Left colon (tissue), 2 donors: ENCODE measurements around the gene PHF23. TPM values are rescaled to one million over a fixed set of nuclear protein-coding genes. Genes with fewer than 3 reads are reported as not detected.
"Not testable (repeated sequence)": the region's sequence is repeated elsewhere in the genome, so short reads cannot be mapped to it uniquely, and the experiment has no call there.

Experiments used
- ATAC-seq: fragments of 200-7000 bp; cut with Tn5 transposase; one replicate; pipeline ENCODE4 v1.9.1; 2020; ENCODE audit warnings: mild to moderate bottlenecking, moderate library complexity
- DNase-seq, 2 donors: peaks; one replicate each; pipeline ENCODE4 v3.0.0-alpha.2; 2020
- intact Hi-C, 2 donors: fragments of 100-400 bp; cut with DNase I in 1 of 2; cut with micrococcal nuclease in 1 of 2; formaldehyde crosslinking; loops; one replicate each; pipeline versions ENCODE4 v1.11.2 to v1.14.0; 2022; cut with DNase I, micrococcal nuclease
- total RNA-seq, 2 donors: library from RNA; stranded (reverse); fragmentation: NEBNext Ultra II Directional; extraction: Animal tissue kit (Norgen Biotek cat#: 25700); gene quantifications; one replicate each; pipeline ENCODE4 v1.2.1, GENCODE V29; 2021
- donor health status: DM: no; HTN: no; CAD: no.
- donor health status: DM: yes; HTN: yes; CAD: no.

Gene PHF23
- total RNA-seq, 2 donors from 2014 or later = 33.9 to 44.1 TPM

DNA sequence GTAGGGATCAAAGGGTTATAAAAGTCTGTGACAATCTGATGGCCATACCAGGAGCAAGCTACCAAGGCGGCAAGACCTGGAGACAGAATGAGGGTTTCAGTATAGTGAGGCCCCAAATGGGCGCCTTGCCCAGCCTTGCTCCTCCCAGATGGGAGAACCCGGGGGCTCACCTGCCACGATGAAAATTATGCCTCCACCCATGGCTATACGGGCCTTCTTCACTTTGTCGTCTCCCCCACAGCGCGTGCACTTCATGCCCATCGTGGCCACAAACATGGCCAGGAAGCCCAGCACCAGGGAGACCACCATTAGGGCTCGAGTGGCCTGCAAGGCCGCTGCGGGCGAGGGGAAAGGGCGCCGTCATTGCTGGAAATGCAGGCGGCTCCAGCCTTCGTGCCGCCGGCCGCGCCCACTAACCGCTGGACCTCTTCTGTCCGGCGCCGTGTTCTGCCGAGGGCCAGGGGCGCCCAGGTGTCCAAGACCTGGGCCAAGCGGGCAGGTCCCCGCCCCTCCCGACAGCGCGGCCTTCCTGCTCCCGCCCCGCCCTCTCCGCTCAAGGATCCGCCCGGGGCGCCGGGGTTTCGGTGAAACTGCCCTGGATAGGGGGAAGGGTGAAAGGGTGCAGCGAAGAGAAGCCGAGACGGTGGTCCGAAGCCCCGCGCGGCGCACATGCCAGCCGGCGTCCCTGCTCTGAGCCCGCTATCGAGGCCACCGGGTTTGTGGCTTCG, 21.6 kb upstream of the PHF23 start:
- peak; percentile 78 to 84 for DNase-seq
- intact Hi-C loops = no loop called here

DNA sequence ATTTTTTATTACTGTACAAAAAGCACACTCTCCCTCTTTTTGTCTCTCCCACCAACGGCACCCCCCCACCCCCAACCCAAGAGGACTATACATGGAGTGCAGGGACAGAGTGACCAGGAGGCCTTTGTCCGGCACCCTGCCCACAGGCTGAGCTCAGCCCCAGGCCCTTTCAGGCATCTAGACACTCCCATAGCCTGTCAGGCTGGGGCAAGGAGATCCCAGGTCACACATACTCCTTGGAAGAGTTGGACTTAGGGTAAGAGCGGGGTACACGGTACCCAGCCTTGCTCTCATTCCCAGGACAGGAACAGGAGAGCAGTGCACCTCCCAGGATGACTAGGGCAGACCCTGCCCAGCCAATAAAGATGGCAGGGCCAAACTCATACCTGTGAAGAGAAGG, 20.9 kb upstream of the PHF23 start:
- DNase-seq (no peak), ATAC-seq (no peak)
- intact Hi-C loops = no loop called here

More for the DNA sequence above, 21.6 kb upstream of the PHF23 start:
- ATAC-seq = peak; percentile 25

GRCh38 chr17:7259555-7259889, 20.3 kb upstream of the PHF23 start:
- DNase-seq = no peak
- no peak for ATAC-seq
- intact Hi-C loops = no loop called here

- DNase-seq = peak; percentile 77 to 92
- intact Hi-C loops = no loop called here
- ATAC-seq = peak; percentile 37
Observed at GRCh38 chr17:7258731-7259554, 19.7 kb upstream of the PHF23 start.

DNA sequence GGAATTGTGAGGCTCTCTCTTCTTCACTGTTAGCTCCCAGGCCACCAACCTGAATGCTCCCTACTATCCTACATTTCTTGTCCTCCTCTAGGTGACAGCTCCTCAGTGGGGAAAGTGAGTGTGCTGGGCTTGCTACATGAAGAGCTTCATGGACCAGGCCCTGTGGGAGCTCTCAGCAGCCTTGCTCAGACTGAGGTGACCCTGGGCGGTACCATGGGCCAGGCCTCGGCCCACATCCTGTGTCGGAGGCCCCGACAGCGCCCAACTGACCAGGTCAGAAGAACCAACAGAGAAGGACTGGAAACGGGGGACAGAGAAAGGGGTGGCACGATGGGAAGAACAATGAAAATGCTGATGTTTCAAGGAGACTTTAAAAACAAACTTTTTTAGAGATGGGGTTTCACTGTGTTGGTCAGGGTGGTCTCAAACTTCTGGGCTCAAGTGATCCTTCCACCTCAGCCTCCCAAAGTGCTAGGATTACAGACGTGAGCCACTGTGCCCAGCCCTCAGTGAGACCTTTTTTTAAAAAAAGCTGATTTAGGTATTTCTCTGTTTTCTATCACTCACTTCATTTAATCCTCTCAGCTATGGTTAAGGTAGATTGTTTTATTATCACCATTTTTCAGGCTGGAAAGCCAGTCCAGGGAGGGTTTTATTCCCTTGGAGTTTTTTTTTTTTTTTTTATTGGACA, 17.7 kb upstream of the PHF23 start:
- intact Hi-C loops = no loop called here

GRCh38 chr17:7254511-7254910, 15.3 kb upstream of the PHF23 start:
- intact Hi-C loops = no loop called here
- DNase-seq (no peak), ATAC-seq (no peak)

More for the DNA sequence above, 17.7 kb upstream of the PHF23 start:
- DNase-seq (peak in 1 of 2 donors; percentile 35), ATAC-seq (no peak)

DNA sequence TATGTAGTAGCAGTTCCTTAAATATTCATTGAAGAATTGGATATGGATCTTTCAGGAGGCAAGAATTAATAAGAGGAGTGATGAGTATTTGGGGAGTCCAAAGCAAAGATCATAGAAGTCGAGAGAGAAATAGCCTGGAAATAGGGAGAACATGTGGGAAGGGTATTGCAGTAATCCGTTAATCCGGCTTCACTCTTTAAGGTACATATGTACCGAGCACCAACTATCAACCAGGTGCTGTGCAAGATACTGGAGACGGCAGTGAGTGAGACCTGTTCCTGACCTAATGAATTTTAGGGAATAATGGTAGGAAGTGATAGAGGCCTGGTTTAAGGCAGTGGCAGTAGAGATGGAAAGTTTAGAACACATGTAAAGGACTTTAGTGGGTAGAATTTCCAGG, 13.8 kb upstream of the PHF23 start:
- intact Hi-C loops = no loop called here
- ATAC-seq = no peak
- DNase-seq = no peak

DNA sequence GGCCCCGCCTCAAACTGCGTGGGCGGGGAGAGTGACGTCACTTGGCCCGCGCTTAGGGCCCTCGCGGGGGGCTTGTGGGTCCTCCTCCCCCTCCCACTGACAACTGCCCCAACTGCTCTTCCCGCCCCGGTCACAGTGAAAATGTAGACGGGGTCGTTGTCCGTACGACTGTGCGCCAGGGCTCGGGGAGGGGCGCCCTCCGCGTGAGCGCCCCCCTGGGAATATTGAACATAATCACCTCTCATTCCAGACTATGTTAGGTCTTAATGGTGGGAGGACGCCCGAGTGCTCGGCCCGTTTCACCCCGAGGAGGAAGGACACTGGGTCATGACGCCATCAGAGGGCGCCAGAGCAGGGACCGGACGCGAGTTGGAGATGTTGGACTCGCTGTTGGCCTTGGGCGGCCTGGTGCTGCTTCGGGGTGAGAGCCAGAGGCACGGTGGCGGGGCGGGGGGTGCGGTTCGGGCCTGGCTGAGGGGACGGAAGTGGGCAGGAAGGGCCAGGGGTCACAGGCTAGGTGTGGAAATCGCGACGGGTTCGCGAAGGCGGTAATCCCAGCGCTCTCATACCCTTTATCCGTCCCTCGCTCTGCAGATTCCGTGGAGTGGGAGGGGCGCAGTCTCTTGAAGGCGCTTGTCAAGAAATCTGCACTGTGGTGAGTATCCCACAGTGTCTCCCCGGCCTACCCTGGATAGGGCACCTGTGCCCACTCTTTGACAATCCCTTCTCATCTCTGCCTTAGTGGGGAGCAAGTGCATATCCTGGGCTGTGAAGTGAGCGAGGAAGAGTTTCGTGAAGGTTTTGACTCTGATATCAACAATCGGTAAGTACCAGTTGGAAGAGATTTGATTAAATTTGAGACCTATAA, 13.2 kb upstream of the PHF23 start, which contains the start of gene ELP5:
Gene ELP5 (plus strand): TSS at position 40 of the 868 bp plus-strand sequence. CDS start 336 bp downstream, at position 376.
- peak; percentile 96 to 97 for DNase-seq
- ATAC-seq = peak; percentile 65

GRCh38 chr17:7251661-7252175, 12.5 kb upstream of the PHF23 start, which contains the start of gene CTDNEP1:
TSS of gene CTDNEP1 (minus strand) at chr17:7251734. CDS start at chr17:7251296, 438 bp downstream.
- peak; percentile 76 for ATAC-seq
- intact Hi-C loops = no loop called here
- DNase-seq = peak; percentile 97 to 99

More for the DNA sequence above, 13.2 kb upstream of the PHF23 start, which contains the start of gene ELP5:
- intact Hi-C loops = no loop called here

GRCh38 chr17:7250695-7251627, 11.7 kb upstream of the PHF23 start:
- intact Hi-C loops = no loop called here

GRCh38 chr17:7249830-7250229, 10.6 kb upstream of the PHF23 start:
- intact Hi-C loops = no loop called here
- DNase-seq (no peak), ATAC-seq (no peak)

More at GRCh38 chr17:7250695-7251627, 11.7 kb upstream of the PHF23 start:
- DNase-seq (peak in 1 of 2 donors; percentile 30), ATAC-seq (no peak)

DNA sequence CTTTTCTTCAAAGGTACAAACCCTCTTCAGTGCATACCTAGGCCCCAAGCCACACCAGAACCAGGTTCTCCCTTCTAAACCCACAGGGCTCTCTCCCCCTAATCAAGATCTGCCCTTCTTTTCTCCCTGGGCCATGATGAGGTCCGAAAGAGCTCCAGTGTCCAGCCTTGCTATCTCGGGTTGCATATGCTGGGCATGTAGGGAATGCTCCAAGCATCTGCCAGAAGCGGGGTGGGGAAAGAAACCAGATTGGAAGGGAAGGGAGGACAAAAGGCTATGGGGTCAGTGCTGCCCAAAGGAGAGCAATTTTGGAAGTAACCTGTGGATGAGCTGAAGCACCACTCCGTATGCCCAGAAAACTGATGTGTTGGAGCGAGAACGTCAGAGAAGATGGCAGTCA, 10.0 kb upstream of the PHF23 start:
- no peak for DNase-seq
- no peak for ATAC-seq
- intact Hi-C loops = no loop called here

- ATAC-seq = no peak
- DNase-seq = no peak
- intact Hi-C loops = no loop called here
Observed at GRCh38 chr17:7248796-7249195, 9.5 kb upstream of the PHF23 start.

DNA sequence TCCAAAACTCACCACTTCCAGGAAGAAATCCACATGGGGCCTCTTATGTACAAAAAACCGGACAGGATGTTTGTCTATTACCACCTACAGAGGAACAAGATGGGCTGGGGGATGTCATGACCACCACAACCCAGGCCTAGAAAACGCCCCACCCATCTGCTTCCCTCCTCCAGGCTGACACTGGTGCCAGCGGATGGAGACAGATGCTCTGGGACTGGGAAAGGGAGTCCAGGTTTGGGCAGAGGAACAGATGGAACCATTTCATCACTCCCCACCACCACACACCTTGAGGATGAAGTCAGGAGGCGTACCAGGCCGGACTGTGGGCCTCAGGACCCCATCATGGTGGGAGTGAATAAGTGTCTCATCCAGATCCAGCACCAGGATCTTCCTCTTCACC, 7.5 kb upstream of the PHF23 start:
- intact Hi-C loops = no loop called here
- DNase-seq (no peak), ATAC-seq (no peak)

- DNase-seq, ATAC-seq, intact Hi-C loops: not testable (repeated sequence)
Observed at GRCh38 chr17:7243838-7244237, 4.6 kb upstream of the PHF23 start.

DNA sequence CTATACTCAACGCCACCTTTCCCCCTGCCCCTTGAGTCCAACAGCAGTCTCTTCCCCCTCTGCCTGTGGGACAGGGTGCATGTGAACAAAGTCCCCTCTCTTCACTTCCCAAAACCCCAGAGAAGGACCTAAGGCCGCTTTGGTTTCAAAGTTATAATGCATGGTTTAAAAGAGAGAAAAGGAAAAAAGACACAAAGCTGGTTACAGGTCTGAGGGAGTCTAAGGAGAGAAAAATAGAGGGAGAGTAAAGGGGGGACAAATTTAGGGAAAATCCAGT, 4.1 kb upstream of the PHF23 start:
- intact Hi-C loops = no loop called here
- ATAC-seq = no peak
- DNase-seq = no peak

- DNase-seq = peak; percentile 96 to 99
- ATAC-seq = peak; percentile 59
- intact Hi-C loops = no loop called here
Observed at GRCh38 chr17:7242717-7243452, 3.6 kb upstream of the PHF23 start.
